IMR-90 (cell line): ENCODE data around the gene MEGF6. TPM values are rescaled to one million over a fixed set of nuclear protein-coding genes. Genes with fewer than 3 reads are reported as not detected.

Source experiments
- ATAC-seq: fragments of 200-7000 bp; cut with Tn5 transposase; 2 replicates; pipeline ENCODE4 v1.9.1; 2020; ENCODE audit warnings: low read depth, mild to moderate bottlenecking, moderate library complexity
- BruUV-seq: library from RNA; stranded (reverse); fragments of 400-500 nt; replicated peaks from 2 replicates; lab custom pipeline; 2021; lab: Mats Ljungman, UMichigan
- CTCF ChIA-PET: fragments of 300-600 bp; formaldehyde crosslinking; extraction: SDS; loops from one replicate; lab custom pipeline; 2021; ENCODE audit warnings: antibody characterized with exemption; lab: Yijun Ruan, JAX
- POLR2A ChIA-PET: fragments of 300-600 bp; sonication (Branson Sonifier 250); formaldehyde crosslinking; loops from one replicate; lab custom pipeline; 2022; ENCODE audit warnings: antibody characterized with exemption; ENCODE audit not compliant: unreplicated experiment; lab: Charles Lee
- DNase-seq: peaks from one replicate; pipeline ENCODE4 v3.0.0; 2013
- H2AFZ ChIP-seq: replicated peaks from 2 replicates; pipeline ENCODE3; 2013; ENCODE audit warnings: low read length, mild to moderate bottlenecking; ENCODE audit not compliant: poor library complexity
- H2AK5ac ChIP-seq: 2 replicates; pipeline ENCODE4 v1.6.1; 2013; ENCODE audit warnings: low read depth, low read length, inconsistent platforms
- H2AK9ac ChIP-seq: replicated peaks from 2 replicates; pipeline ENCODE3; 2013; ENCODE audit warnings: mild to moderate bottlenecking, low read depth, low read length, moderate library complexity; ENCODE audit not compliant: poor library complexity
- H2BK120ac ChIP-seq: 2 replicates; pipeline ENCODE4 v1.6.1; 2013; ENCODE audit warnings: low read depth, low read length, inconsistent platforms
- H2BK15ac ChIP-seq: 3 replicates; pipeline ENCODE4 v1.6.1; 2013; ENCODE audit warnings: low read depth, low read length, inconsistent platforms
- H2BK20ac ChIP-seq: 2 replicates; pipeline ENCODE4 v1.6.1; 2013; ENCODE audit warnings: low read depth, mild to moderate bottlenecking, inconsistent platforms, low read length, moderate library complexity
- H2BK5ac ChIP-seq: 2 replicates; pipeline ENCODE4 v1.6.1; 2013; ENCODE audit warnings: mild to moderate bottlenecking, low read depth, low read length, inconsistent platforms; ENCODE audit not compliant: poor library complexity, severe bottlenecking
- H3K14ac ChIP-seq: replicated peaks from 2 replicates; pipeline ENCODE4 v1.6.1; 2013; ENCODE audit warnings: low read depth, low read length, inconsistent platforms
- H3K18ac ChIP-seq: 2 replicates; pipeline ENCODE4 v1.6.1; 2013; ENCODE audit warnings: low read depth, low read length, control low read depth
- H3K23ac ChIP-seq: 2 replicates; pipeline ENCODE4 v1.6.1; 2013; ENCODE audit warnings: low read depth, low read length, inconsistent platforms
- H3K27ac ChIP-seq: 2 replicates; pipeline ENCODE4 v1.5.1; 2013; ENCODE audit warnings: mild to moderate bottlenecking, control low read depth, low read length; ENCODE audit not compliant: insufficient read depth
- H3K27me3 ChIP-seq: 2 replicates; pipeline ENCODE4 v1.6.1; 2013; ENCODE audit warnings: low read length; ENCODE audit not compliant: control insufficient read depth, insufficient read depth
- H3K36me3 ChIP-seq: 2 replicates; pipeline ENCODE4 v1.6.1; 2013; ENCODE audit warnings: low read length, mixed read lengths; ENCODE audit not compliant: control insufficient read depth, insufficient read depth
- H3K4ac ChIP-seq: 2 replicates; pipeline ENCODE4 v1.6.1; 2013; ENCODE audit warnings: low read depth, low read length, inconsistent platforms
- H3K4me1 ChIP-seq: 2 replicates; pipeline ENCODE4 v1.6.1; 2013; ENCODE audit warnings: low read length, mixed read lengths; ENCODE audit not compliant: control insufficient read depth, insufficient read depth
- H3K4me2 ChIP-seq: 2 replicates; pipeline ENCODE4 v1.6.1; 2013; ENCODE audit warnings: low read depth, mild to moderate bottlenecking, control low read depth, low read length, moderate library complexity
- H3K4me3 ChIP-seq: 2 replicates; pipeline ENCODE4 v1.5.1; 2013; ENCODE audit warnings: low read depth, mild to moderate bottlenecking, control low read depth, low read length, moderate library complexity; ENCODE audit not compliant: insufficient read depth
- H3K56ac ChIP-seq: 2 replicates; pipeline ENCODE4 v1.6.1; 2013; ENCODE audit warnings: low read length, inconsistent platforms; ENCODE audit not compliant: insufficient read depth; ENCODE audit errors: extremely low read depth
- H3K79me1 ChIP-seq, 2 experiments: 2 replicates each; pipeline ENCODE4 v1.6.1; 2013; ENCODE audit warnings: low read length in 2 of 2, inconsistent platforms in 1 of 2, low read depth in 1 of 2
- H3K9ac ChIP-seq: 2 replicates; pipeline ENCODE4 v1.6.1; 2013; ENCODE audit warnings: low read depth, low read length, control low read depth
- H3K9me1 ChIP-seq: 2 replicates; pipeline ENCODE4 v1.6.1; 2013; ENCODE audit warnings: low read length, inconsistent platforms; ENCODE audit not compliant: insufficient read depth
- H3K9me3 ChIP-seq: 2 replicates; pipeline ENCODE4 v1.6.1; 2013; ENCODE audit warnings: low read length; ENCODE audit not compliant: control insufficient read depth, insufficient read depth
- H4K20me1 ChIP-seq: 2 replicates; pipeline ENCODE4 v1.6.1; 2013; ENCODE audit warnings: low read length, inconsistent platforms; ENCODE audit not compliant: insufficient read depth
- H4K5ac ChIP-seq: 2 replicates; pipeline ENCODE4 v1.6.1; 2013; ENCODE audit warnings: mild to moderate bottlenecking, low read depth, low read length, control low read depth
- H4K8ac ChIP-seq, 2 experiments: 2 replicates each; pipeline ENCODE4 v1.6.1; 2013; ENCODE audit warnings: low read depth in 2 of 2, low read length in 2 of 2, control low read depth in 1 of 2, inconsistent platforms in 1 of 2
- H4K91ac ChIP-seq: 2 replicates; pipeline ENCODE4 v1.6.1; 2013; ENCODE audit warnings: low read depth, low read length, inconsistent platforms; ENCODE audit not compliant: insufficient read depth
- BHLHE40 ChIP-seq: fragments of 150-350 bp; IDR thresholded peaks from 2 replicates; pipeline ENCODE4 v1.6.1; 2016; ENCODE audit warnings: mild to moderate bottlenecking, low read depth, low read length
- CEBPB ChIP-seq: IDR thresholded peaks from 2 replicates; pipeline ENCODE4 v1.6.1; 2012; ENCODE audit warnings: low read depth, low read length, improper control_type of control experiment
- CHD1 ChIP-seq: IDR thresholded peaks from 2 replicates; pipeline ENCODE4 v1.6.1; 2012; ENCODE audit warnings: low read depth, low read length, improper control_type of control experiment
- FOS ChIP-seq: fragments of 150-350 bp; IDR thresholded peaks from 2 replicates; pipeline ENCODE4 v1.6.1; 2016; ENCODE audit warnings: low read depth, low read length
- MAFK ChIP-seq: IDR thresholded peaks from 2 replicates; pipeline ENCODE4 v1.6.1; 2012; ENCODE audit warnings: low read depth, low read length, improper control_type of control experiment
- MAZ ChIP-seq: IDR thresholded peaks from 2 replicates; pipeline ENCODE4 v1.6.1; 2012; ENCODE audit warnings: low read depth, mild to moderate bottlenecking, low read length, improper control_type of control experiment, moderate library complexity, borderline replicate concordance
- MXI1 ChIP-seq: IDR thresholded peaks from 2 replicates; pipeline ENCODE4 v1.6.1; 2012; ENCODE audit warnings: low read depth, mild to moderate bottlenecking, low read length, moderate library complexity, borderline replicate concordance
- NFE2L2 ChIP-seq: fragments of 150-350 bp; IDR thresholded peaks from 2 replicates; pipeline ENCODE4 v1.6.1; 2016; ENCODE audit warnings: low read depth, mild to moderate bottlenecking, low read length
- POLR2A ChIP-seq: IDR thresholded peaks from 2 replicates; pipeline ENCODE4 v1.6.1; 2012; ENCODE audit warnings: mild to moderate bottlenecking, low read depth, low read length
- RAD21 ChIP-seq: IDR thresholded peaks from 2 replicates; pipeline ENCODE4 v1.6.1; 2012; ENCODE audit warnings: low read length, improper control_type of control experiment
- RCOR1 ChIP-seq: IDR thresholded peaks from 2 replicates; pipeline ENCODE4 v1.6.1; 2012; ENCODE audit warnings: mild to moderate bottlenecking, low read length, improper control_type of control experiment; ENCODE audit not compliant: insufficient replicate concordance
- RFX5 ChIP-seq: IDR thresholded peaks from 2 replicates; pipeline ENCODE4 v1.8.0; 2012; ENCODE audit warnings: low read depth, mild to moderate bottlenecking, low read length, moderate library complexity
- SMC3 ChIP-seq: fragments of 150-350 bp; IDR thresholded peaks from 2 replicates; pipeline ENCODE4 v1.6.1; 2016; ENCODE audit warnings: low read depth, mild to moderate bottlenecking, antibody characterized with exemption, low read length, moderate library complexity
- WGBS, 2 experiments: methylation state at CpG; one replicate each; pipeline versions ENCODE4 v1.1.5 to v1.1.7; 2013; ENCODE audit warnings: missing lambda C conversion rate in 2 of 2; ENCODE audit not compliant: insufficient read length in 1 of 2; ENCODE audit errors: extremely low coverage in 2 of 2; 5-methylcytosine and 5-hydroxymethylcytosine counted together
- dilution Hi-C: fragments of 300-500 bp; cut with HindIII; formaldehyde crosslinking; loops from one replicate; pipeline ENCODE4 v1.14.3; 2018; ENCODE audit warnings: low sequenced_read_pairs; ENCODE audit not compliant: unreplicated experiment
- in situ Hi-C: fragments of 300-500 bp; cut with MboI; formaldehyde crosslinking; loops from 3 replicates; pipeline ENCODE4 v1.14.3; 2019; ENCODE audit warnings: low sequenced_read_pairs, inconsistent platforms, mixed read lengths
- intact Hi-C: fragments of 100-400 bp; cut with micrococcal nuclease; formaldehyde crosslinking; loops from 2 replicates; pipeline ENCODE4 v1.10.0; 2022
- polyA plus RNA-seq, 3 experiments: library from polyadenylated mRNA; depleted of rRNA; stranded (reverse); fragments of >200 nt; gene quantifications; 2 replicates each; pipeline ENCODE4 v1.2.3, GENCODE V29; 2012; ENCODE audit warnings: low replicate concordance in 1 of 3
- total RNA-seq: library from RNA; depleted of rRNA; stranded (reverse); fragments of >200 nt; gene quantifications from 2 replicates; pipeline ENCODE4 v1.2.3, GENCODE V29; 2012
- TF ChIP-seq, protein P1 (sequence below): fragments of 150-350 bp; IDR thresholded peaks from 2 replicates; pipeline ENCODE4 v1.6.1; 2017; ENCODE audit warnings: mild to moderate bottlenecking, antibody characterized with exemption, low read length, low read depth
- TF ChIP-seq, protein P2 (sequence below): fragments of 150-350 bp; IDR thresholded peaks from 2 replicates; pipeline ENCODE4 v1.6.1; 2016; ENCODE audit warnings: low read depth, mild to moderate bottlenecking, low read length, moderate library complexity, borderline replicate concordance
- TF ChIP-seq, protein P3 (sequence below): conservative IDR thresholded peaks from 2 replicates; pipeline ENCODE4 v1.5.1; 2012; ENCODE audit warnings: mild to moderate bottlenecking, low read depth, low read length, improper control_type of control experiment

MEGF6 gene
- total and polyA plus RNA-seq, 2 of the 4 experiments (the other 2 are of a cell fraction) = 0.72 to 4.1 TPM

DNA sequence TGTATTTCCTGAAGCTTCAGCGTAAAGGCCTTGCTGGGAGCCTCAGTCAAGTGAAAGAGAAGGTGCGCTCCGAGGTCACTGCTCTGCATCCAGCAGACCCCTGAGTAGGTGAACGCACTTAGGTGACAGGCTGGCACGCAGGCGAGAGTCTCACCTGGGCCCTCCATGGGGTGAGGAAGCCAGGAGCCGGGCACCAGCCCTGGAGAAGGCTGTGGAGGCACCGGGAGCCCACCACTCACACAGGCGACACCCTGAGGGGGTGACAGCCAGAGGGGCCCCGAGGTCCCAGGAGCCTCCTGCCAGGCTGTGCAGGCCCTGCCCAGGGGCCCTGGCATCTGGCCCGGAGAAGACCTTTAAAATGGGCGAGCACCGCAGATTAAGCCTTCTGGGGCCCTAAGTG is 89.2 kb downstream of the MEGF6 start:
- no TSS peak for BruUV-seq
- Histone ChIP-seq H3K4me2 (no peak overlapping the region), H3K4me1 (no peaks in the 10 kb centered on the region), H3K9me1 (no peaks in the 10 kb centered on the region), H3K23ac (no peak overlapping the region), H2AK5ac (no peak overlapping the region), H3K4ac (no peak overlapping the region), H2BK5ac (no peak overlapping the region), H3K9ac (no peak overlapping the region), H3K56ac (no peak overlapping the region), H3K79me1 (no peaks in the 10 kb centered on the region), H3K4me3 (no peak overlapping the region), H4K91ac (no peak overlapping the region), H3K36me3 (no peaks in the 10 kb centered on the region), H3K18ac (no peak overlapping the region), H2AFZ (no peak overlapping the region), H2BK15ac (no peak overlapping the region), H3K27me3 (no peaks in the 10 kb centered on the region), H3K14ac (no peak overlapping the region), H3K27ac (no peak overlapping the region), H4K8ac (no peak overlapping the region), H2BK120ac (no peak overlapping the region), H3K9me3 (no peaks in the 10 kb centered on the region), H2AK9ac (no peak overlapping the region), H2BK20ac (no peak overlapping the region), H4K5ac (no peak overlapping the region), H4K20me1 (no peaks in the 10 kb centered on the region; the same call in 1 of the 2 replicates)
- no peak for ATAC-seq
- DNase-seq = no peak
- no peak for TF ChIP-seq MAFK
- TF ChIP-seq RFX5 = no peak
- TF ChIP-seq, protein P1, sequence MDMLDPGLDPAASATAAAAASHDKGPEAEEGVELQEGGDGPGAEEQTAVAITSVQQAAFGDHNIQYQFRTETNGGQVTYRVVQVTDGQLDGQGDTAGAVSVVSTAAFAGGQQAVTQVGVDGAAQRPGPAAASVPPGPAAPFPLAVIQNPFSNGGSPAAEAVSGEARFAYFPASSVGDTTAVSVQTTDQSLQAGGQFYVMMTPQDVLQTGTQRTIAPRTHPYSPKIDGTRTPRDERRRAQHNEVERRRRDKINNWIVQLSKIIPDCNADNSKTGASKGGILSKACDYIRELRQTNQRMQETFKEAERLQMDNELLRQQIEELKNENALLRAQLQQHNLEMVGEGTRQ = no peak
- TF ChIP-seq RAD21 = no peak
- no peak for TF ChIP-seq CHD1
- TF ChIP-seq, protein P2, sequence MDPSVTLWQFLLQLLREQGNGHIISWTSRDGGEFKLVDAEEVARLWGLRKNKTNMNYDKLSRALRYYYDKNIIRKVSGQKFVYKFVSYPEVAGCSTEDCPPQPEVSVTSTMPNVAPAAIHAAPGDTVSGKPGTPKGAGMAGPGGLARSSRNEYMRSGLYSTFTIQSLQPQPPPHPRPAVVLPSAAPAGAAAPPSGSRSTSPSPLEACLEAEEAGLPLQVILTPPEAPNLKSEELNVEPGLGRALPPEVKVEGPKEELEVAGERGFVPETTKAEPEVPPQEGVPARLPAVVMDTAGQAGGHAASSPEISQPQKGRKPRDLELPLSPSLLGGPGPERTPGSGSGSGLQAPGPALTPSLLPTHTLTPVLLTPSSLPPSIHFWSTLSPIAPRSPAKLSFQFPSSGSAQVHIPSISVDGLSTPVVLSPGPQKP = no peak
- TF ChIP-seq RCOR1 = no peak
- no peak for TF ChIP-seq MXI1
- TF ChIP-seq NFE2L2 = no peak
- TF ChIP-seq SMC3 = no peak
- TF ChIP-seq POLR2A = no peak
- TF ChIP-seq BHLHE40 = no peak
- TF ChIP-seq MAZ = no peak
- TF ChIP-seq CEBPB = no peak
- TF ChIP-seq FOS = no peak
- TF ChIP-seq, protein P3, sequence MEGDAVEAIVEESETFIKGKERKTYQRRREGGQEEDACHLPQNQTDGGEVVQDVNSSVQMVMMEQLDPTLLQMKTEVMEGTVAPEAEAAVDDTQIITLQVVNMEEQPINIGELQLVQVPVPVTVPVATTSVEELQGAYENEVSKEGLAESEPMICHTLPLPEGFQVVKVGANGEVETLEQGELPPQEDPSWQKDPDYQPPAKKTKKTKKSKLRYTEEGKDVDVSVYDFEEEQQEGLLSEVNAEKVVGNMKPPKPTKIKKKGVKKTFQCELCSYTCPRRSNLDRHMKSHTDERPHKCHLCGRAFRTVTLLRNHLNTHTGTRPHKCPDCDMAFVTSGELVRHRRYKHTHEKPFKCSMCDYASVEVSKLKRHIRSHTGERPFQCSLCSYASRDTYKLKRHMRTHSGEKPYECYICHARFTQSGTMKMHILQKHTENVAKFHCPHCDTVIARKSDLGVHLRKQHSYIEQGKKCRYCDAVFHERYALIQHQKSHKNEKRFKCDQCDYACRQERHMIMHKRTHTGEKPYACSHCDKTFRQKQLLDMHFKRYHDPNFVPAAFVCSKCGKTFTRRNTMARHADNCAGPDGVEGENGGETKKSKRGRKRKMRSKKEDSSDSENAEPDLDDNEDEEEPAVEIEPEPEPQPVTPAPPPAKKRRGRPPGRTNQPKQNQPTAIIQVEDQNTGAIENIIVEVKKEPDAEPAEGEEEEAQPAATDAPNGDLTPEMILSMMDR = no peak
- in situ Hi-C loops = no loop called here
- 78% methylated on average over 9 of the region's 13 CpGs; no CpG with 5 or more reads in 1 of the 2 experiments for WGBS, 2 experiments
- dilution Hi-C loops = no loop called here
- intact Hi-C loops = no loop called here
- ChIA-PET CTCF (no interaction called here), POLR2A (no interaction called here)
